GM12878 (cell line): Measurements from ENCODE around the gene USH1G. TPM values are rescaled to one million over a fixed set of nuclear protein-coding genes. Genes with fewer than 3 reads are reported as not detected.

Experiments
- ATAC-seq: fragments of 200-7000 bp; cut with Tn5 transposase; 3 replicates; pipeline ENCODE4 v1.9.1; 2020; ENCODE audit warnings: mild to moderate bottlenecking, moderate library complexity
- BruUV-seq: library from RNA; stranded (reverse); fragments of 400-500 nt; replicated peaks from 2 replicates; lab custom pipeline; 2021; lab: Mats Ljungman, UMichigan
- CTCF ChIA-PET: fragments of 300-600 bp; sonication (Branson Sonifier 250); formaldehyde crosslinking; extraction: SDS; loops from one replicate; lab custom pipeline; 2021; ENCODE audit warnings: inconsistent platforms; lab: Yijun Ruan, JAX
- POLR2A ChIA-PET: fragments of 350-600 bp; formaldehyde crosslinking; extraction: SDS; loops from one replicate; lab custom pipeline; 2021; ENCODE audit warnings: inconsistent platforms; lab: Charles Lee
- RAD21 ChIA-PET: fragments of 300-600 bp; sonication (Branson Sonifier 250); formaldehyde crosslinking; loops from one replicate; lab custom pipeline; 2023; ENCODE audit warnings: antibody characterized with exemption; ENCODE audit not compliant: unreplicated experiment; lab: Charles Lee
- SMC1A ChIA-PET: fragments of 300-600 bp; sonication (Branson Sonifier 250); formaldehyde crosslinking; loops from one replicate; lab custom pipeline; 2023; ENCODE audit not compliant: unreplicated experiment, uncharacterized antibody; lab: Charles Lee
- DNase-seq: peaks from one replicate; pipeline ENCODE4 v3.0.0-alpha.2; 2011; ENCODE audit warnings: low read depth, low spot score
- FAIRE-seq: peaks from 3 replicates; lab custom pipeline; 2011; peaks lifted over from hg19 to GRCh38; lab: Jason Lieb, UNC
- H2AFZ ChIP-seq: 2 replicates; pipeline ENCODE4 v1.6.0; 2011; ENCODE audit warnings: low read depth, low read length, control low read depth; ENCODE audit not compliant: control insufficient read depth
- H3K27ac ChIP-seq: 2 replicates; pipeline ENCODE4 v1.5.1; 2011; ENCODE audit warnings: control low read depth; ENCODE audit not compliant: control insufficient read depth, insufficient read depth
- H3K27me3 ChIP-seq, 2 experiments: replicated peaks in 1 of 2; 2 replicates each; pipeline versions ENCODE4 v1.6.0 to v1.6.1; 2011; ENCODE audit warnings: low read length in 1 of 2; ENCODE audit not compliant: control insufficient read depth in 2 of 2, insufficient read depth in 2 of 2
- H3K36me3 ChIP-seq, 2 experiments: 2 replicates each; pipeline ENCODE4 v1.5.1; 2011; ENCODE audit warnings: low read length in 1 of 2; ENCODE audit not compliant: control insufficient read depth in 2 of 2, insufficient read depth in 2 of 2
- H3K4me1 ChIP-seq: 2 replicates; pipeline ENCODE4 v1.6.1; 2011; ENCODE audit warnings: mild to moderate bottlenecking, low read length, moderate library complexity, mixed read lengths; ENCODE audit not compliant: control insufficient read depth, insufficient read depth
- H3K4me2 ChIP-seq: 2 replicates; pipeline ENCODE4 v1.6.0; 2011; ENCODE audit warnings: control low read depth; ENCODE audit not compliant: control insufficient read depth, insufficient read depth
- H3K4me3 ChIP-seq: fragments of 200-600 bp; sonication (generic); 2 replicates; pipeline ENCODE4 v1.5.1; 2016
- H3K79me2 ChIP-seq: 2 replicates; pipeline ENCODE4 v1.6.0; 2011; ENCODE audit warnings: low read length; ENCODE audit not compliant: control insufficient read depth, insufficient read depth
- H3K9ac ChIP-seq: 2 replicates; pipeline ENCODE4 v1.8.0; 2011; ENCODE audit warnings: low read length, control low read depth, mixed read lengths; ENCODE audit not compliant: control insufficient read depth, insufficient read depth
- H3K9me3 ChIP-seq: replicated peaks from 3 replicates; pipeline ENCODE4 v1.5.1; 2011; ENCODE audit warnings: mild to moderate bottlenecking, low read length; ENCODE audit not compliant: control insufficient read depth, insufficient read depth
- H4K20me1 ChIP-seq: 2 replicates; pipeline ENCODE4 v1.6.0; 2011; ENCODE audit not compliant: control insufficient read depth, insufficient read depth
- E2F4 ChIP-seq: IDR thresholded peaks from 2 replicates; pipeline ENCODE4 v1.6.1; 2012; ENCODE audit warnings: low read depth, low read length, improper control_type of control experiment
- EED ChIP-seq: sonication (generic); IDR thresholded peaks from 2 replicates; pipeline ENCODE4 v1.6.1; 2016; ENCODE audit warnings: antibody characterized with exemption, low read depth
- EGR1 ChIP-seq, 2 experiments: IDR thresholded peaks; 1 replicate in 1 of 2; 2 replicates in 1 of 2; pipeline ENCODE4 v1.6.1; 2011 to 2012; ENCODE audit warnings: low read depth in 2 of 2, low read length in 2 of 2, borderline replicate concordance in 1 of 2, mild to moderate bottlenecking in 1 of 2, moderate library complexity in 1 of 2
- NBN ChIP-seq: fragments of 450-650 bp; IDR thresholded peaks from 2 replicates; pipeline ENCODE4 v1.6.1; 2016
- NKRF ChIP-seq: fragments of 450-650 bp; conservative IDR thresholded peaks from 2 replicates; pipeline ENCODE4 v1.6.1; 2017; ENCODE audit warnings: mild to moderate bottlenecking, moderate library complexity
- NR2C2 ChIP-seq: IDR thresholded peaks from 2 replicates; pipeline ENCODE4 v1.6.1; 2011; ENCODE audit warnings: borderline replicate concordance, low read depth; ENCODE audit not compliant: control insufficient read depth, insufficient read length
- ZBED1 ChIP-seq: IDR thresholded peaks from 2 replicates; pipeline ENCODE4 v1.6.1; 2016; ENCODE audit warnings: borderline replicate concordance
- ZNF274 ChIP-seq: IDR thresholded peaks from one replicate; pipeline ENCODE4 v1.8.0; 2011; ENCODE audit not compliant: insufficient read length, insufficient read depth
- ZNF384 ChIP-seq: IDR thresholded peaks from 2 replicates; pipeline ENCODE4 v1.6.1; 2012; ENCODE audit warnings: low read depth, mild to moderate bottlenecking, low read length, improper control_type of control experiment, borderline replicate concordance
- WGBS: methylation state at CpG from one replicate; pipeline ENCODE4 v1.1.6; 2016; ENCODE audit warnings: low lambda C conversion rate; ENCODE audit not compliant: insufficient replicate concordance, insufficient coverage; ENCODE audit errors: missing lambda C conversion rate; 5-methylcytosine and 5-hydroxymethylcytosine counted together
- in situ Hi-C: fragments of 300-500 bp; cut with MboI; formaldehyde crosslinking; loops from 9 replicates; pipeline ENCODE4 v1.14.3; 2018; ENCODE audit warnings: mixed read lengths
- intact Hi-C: fragments of 100-400 bp; cut with micrococcal nuclease; formaldehyde crosslinking; loops from one replicate; pipeline ENCODE4 v1.14.2; 2022; ENCODE audit not compliant: unreplicated experiment
- polyA plus RNA-seq, 11 experiments: library from polyadenylated mRNA; depleted of rRNA in 4 of 11; unstranded in 6 of 11; stranded (reverse) in 5 of 11; fragments of >200 nt; fragmentation: Nextera tagmentation in 4 of 11; fragmentation: Illumina TruSeq in 1 of 11; extraction: Ambion mirVana in 4 of 11; extraction: Trizol in 1 of 11; gene quantifications; 1 replicate in 1 of 11; 2 replicates in 10 of 11; pipeline versions ENCODE4 v1.2.1 to v1.2.3, GENCODE V29; 2011 to 2016; ENCODE audit warnings: inconsistent platforms in 2 of 11, missing spikeins in 2 of 11, low read depth in 1 of 11
- total RNA-seq, 4 experiments: library from RNA; depleted of rRNA in 3 of 4; stranded (reverse); fragments of >200 nt in 3 of 4; fragmentation: Illumina TruSeq in 1 of 4; extraction: Trizol in 1 of 4; gene quantifications; 2 replicates each; pipeline versions ENCODE4 v1.2.1 to v1.2.3, GENCODE V29; 2013 to 2021

Gene USH1G
- total and polyA plus RNA-seq, 10 of the 15 experiments (the other 5 are each of a cell fraction or from before 2014, with no cell fraction given), result 0.05 to 0.62 (median 0.09) TPM; not detected in 7

GRCh38 chr17:74947041-74947754, 24.1 kb upstream of the USH1G start:
- POLR2A ChIA-PET, result no interaction called here

More at GRCh38 chr17:74947041-74947754, 24.1 kb upstream of the USH1G start:
- no peak overlapping the region for H3K4me2 ChIP-seq
- no peak for ATAC-seq
- H3K9ac ChIP-seq, result no peak overlapping the region
- in situ Hi-C loops, result no loop called here
- no peaks in the 10 kb centered on the region for H3K79me2 ChIP-seq
- TF ChIP-seq ZNF384, result no peak
- TF ChIP-seq EGR1 (IDR thresholded peaks at IDR 0.05; ENCODE audit: borderline replicate concordance in 1 of 2, low read depth in 2 of 2, low read length in 2 of 2), result no peak
- TF ChIP-seq ZBED1, result no peak
- no peak for TF ChIP-seq ZNF274
- TF ChIP-seq EED, result no peak
- no peak for TF ChIP-seq NR2C2
- no peak for TF ChIP-seq E2F4
- TF ChIP-seq NKRF, result no peak
- TF ChIP-seq NBN, result no peak
- TF ChIP-seq, all 136 proteins: peak for 0
- H3K4me1 ChIP-seq, result peaks cover 6% of the 10 kb centered on the region; the same call in 1 of the 2 replicates
- H3K36me3 ChIP-seq, result no peaks in the 10 kb centered on the region
- FAIRE-seq (no peak), DNase-seq (no peak)
- H3K4me3 ChIP-seq, result no peak overlapping the region
- no peaks in the 10 kb centered on the region for H3K9me3 ChIP-seq
- BruUV-seq, result no TSS peak
- no peak overlapping the region for H2AFZ ChIP-seq
- ChIA-PET SMC1A (interaction anchor here (1.3 to 2.7 kb wide), 2 partner anchors 8 to 14 kb away, joined by 5 to 13 read pairs; no protein-coding TSS in a partner anchor), CTCF (interaction anchor here (1.4 to 3.4 kb wide), 3 partner anchors 10 to 14 kb away, joined by 7 to 21 read pairs (median 17); no protein-coding TSS in a partner anchor), RAD21 (interaction anchor here (1.0 kb wide), 1 partner anchor 14 kb away, joined by 4 read pairs; no protein-coding TSS in a partner anchor)
- no peaks in the 10 kb centered on the region for H4K20me1 ChIP-seq
- WGBS, result 70% methylated on average over 17 of the region's 17 CpGs
- H3K27ac ChIP-seq, result no peak overlapping the region
- H3K27me3 ChIP-seq, result no peaks in the 10 kb centered on the region
- intact Hi-C loops, result no loop called here
